Measurements from ENCODE around the gene TUBD1. TPM values are rescaled to one million over a fixed set of nuclear protein-coding genes. Genes with fewer than 3 reads are reported as not detected.

TUBD1 gene
- total and polyA plus RNA-seq, 8 donors = 5.9 to 28.6 (median 13.8) TPM; not detected in 1

DNA sequence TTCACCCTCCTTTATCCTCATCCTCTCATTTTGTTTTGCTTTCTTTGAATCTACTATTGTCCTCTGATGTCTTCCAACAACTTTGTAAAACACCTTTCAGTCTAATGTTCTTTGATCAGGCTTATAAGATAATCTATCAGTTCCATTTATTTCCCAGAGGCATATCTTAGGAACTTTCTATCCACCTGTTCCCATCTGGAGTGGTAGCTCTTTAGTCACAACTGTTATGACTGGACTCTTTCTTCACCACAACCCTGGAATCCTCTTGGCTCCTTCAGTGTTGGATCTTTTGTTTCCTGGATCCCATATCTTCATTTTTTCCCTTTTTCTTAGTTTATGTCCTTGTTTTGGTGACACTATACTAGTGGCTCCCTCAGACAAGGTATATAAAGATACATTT, 23.7 kb upstream of the TUBD1 start:
- H3K27me3 ChIP-seq = no peaks in the 10 kb centered on the region
- no peak overlapping the region for H3K27ac ChIP-seq
- TF ChIP-seq, protein P1, sequence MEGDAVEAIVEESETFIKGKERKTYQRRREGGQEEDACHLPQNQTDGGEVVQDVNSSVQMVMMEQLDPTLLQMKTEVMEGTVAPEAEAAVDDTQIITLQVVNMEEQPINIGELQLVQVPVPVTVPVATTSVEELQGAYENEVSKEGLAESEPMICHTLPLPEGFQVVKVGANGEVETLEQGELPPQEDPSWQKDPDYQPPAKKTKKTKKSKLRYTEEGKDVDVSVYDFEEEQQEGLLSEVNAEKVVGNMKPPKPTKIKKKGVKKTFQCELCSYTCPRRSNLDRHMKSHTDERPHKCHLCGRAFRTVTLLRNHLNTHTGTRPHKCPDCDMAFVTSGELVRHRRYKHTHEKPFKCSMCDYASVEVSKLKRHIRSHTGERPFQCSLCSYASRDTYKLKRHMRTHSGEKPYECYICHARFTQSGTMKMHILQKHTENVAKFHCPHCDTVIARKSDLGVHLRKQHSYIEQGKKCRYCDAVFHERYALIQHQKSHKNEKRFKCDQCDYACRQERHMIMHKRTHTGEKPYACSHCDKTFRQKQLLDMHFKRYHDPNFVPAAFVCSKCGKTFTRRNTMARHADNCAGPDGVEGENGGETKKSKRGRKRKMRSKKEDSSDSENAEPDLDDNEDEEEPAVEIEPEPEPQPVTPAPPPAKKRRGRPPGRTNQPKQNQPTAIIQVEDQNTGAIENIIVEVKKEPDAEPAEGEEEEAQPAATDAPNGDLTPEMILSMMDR (IDR thresholded peaks at IDR 0.05) = no peak
- TF ChIP-seq EP300 (IDR thresholded peaks at IDR 0.05) (no peak), POLR2A (IDR thresholded peaks at IDR 0.05) (no peak), POLR2AphosphoS5 (IDR thresholded peaks at IDR 0.05) (no peak)
- no peaks in the 10 kb centered on the region for H3K9me3 ChIP-seq
- intact Hi-C loops (cut with DNase I; ENCODE audit: low total_unique reads) = no loop called here
- no peak for DNase-seq
- H3K4me3 ChIP-seq = no peak overlapping the region
- H3K4me1 ChIP-seq = peaks cover 0 to 5% (median 2%) of the 10 kb centered on the region in 4 donors
- peaks cover 28 to 96% (median 95%) of the 10 kb centered on the region in 4 donors for H3K36me3 ChIP-seq

DNA sequence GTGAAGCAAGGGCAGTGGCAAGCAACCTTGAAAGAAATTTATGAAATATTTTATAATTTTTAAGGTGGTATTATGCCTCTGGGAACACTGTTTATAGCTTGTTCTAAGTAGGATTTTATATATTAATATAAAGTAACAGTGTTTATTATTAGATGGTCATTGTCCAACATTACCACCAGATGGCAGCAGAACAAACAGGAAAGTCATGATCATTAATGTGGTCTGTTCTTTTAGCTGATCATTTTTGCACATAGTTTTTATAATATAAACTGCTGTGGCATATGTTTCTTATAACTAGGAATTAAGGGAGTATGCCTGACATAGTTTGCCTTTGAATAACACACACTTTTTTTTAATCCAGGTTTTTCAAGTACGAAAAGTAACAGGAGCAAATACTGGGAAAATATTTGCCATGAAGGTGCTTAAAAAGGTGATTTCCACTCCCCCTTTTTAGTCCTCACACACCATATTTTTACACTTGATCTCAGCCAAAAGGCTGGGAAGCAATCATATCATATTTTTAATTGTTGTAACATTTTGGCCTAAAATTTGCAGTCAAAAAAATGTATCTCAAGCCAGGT, 21.6 kb upstream of the TUBD1 start:
- Histone ChIP-seq H3K36me3 (peaks cover 28 to 91% (median 81%) of the 10 kb centered on the region in 4 donors), H3K4me3 (no peak overlapping the region), H3K27ac (no peak overlapping the region), H3K4me1 (peaks cover 0 to 5% (median 2%) of the 10 kb centered on the region in 4 donors), H3K27me3 (no peaks in the 10 kb centered on the region), H3K9me3 (no peaks in the 10 kb centered on the region)
- TF ChIP-seq POLR2A (IDR thresholded peaks at IDR 0.05) = no peak
- TF ChIP-seq, protein P1 (IDR thresholded peaks at IDR 0.05) = peak in 5 of 7 experiments; percentile 20 to 67 (median 35)
- WGBS, 5 donors = 62 to 88% (median 70%) methylated on average over 1 of the region's 1 CpG
- peak in 1 of 2 donors; percentile 73 for DNase-seq
- intact Hi-C loops (cut with DNase I; ENCODE audit: low total_unique reads) = no loop called here

DNA sequence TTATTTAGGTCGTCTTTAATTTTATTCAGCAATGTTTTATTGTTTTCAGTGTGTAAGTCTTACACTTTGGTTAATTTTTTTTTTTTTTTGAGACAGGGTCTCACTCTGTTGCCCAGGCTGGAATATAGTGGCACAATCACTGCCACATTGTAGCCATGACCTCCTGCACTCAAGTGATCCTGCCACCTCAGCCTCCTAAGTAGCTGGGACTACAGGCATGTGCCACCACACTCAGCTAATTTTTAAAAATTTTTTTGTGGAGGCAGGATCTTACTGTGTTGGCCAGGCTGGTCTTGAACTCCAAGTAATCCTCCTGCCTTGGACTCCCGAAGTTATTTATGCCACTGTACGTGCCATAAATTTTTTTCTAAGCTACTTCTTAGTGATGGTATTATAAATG, 14.7 kb upstream of the TUBD1 start:
- no peaks in the 10 kb centered on the region for H3K27me3 ChIP-seq
- H3K27ac ChIP-seq = no peak overlapping the region
- peaks cover under 1 to 46% (median 36%) of the 10 kb centered on the region in 4 donors for H3K36me3 ChIP-seq
- no peaks in the 10 kb centered on the region for H3K4me1 ChIP-seq
- no peak for TF ChIP-seq POLR2A (IDR thresholded peaks at IDR 0.05)
- TF ChIP-seq POLR2AphosphoS5 (IDR thresholded peaks at IDR 0.05) = no peak
- TF ChIP-seq EP300 (IDR thresholded peaks at IDR 0.05) = no peak
- TF ChIP-seq, protein P1 (IDR thresholded peaks at IDR 0.05) = no peak
- WGBS, 5 donors = 89 to 95% (median 91%) methylated on average over 3 of the region's 3 CpGs
- intact Hi-C loops (cut with DNase I; ENCODE audit: low total_unique reads) = no loop called here
- DNase-seq = no peak
- H3K9me3 ChIP-seq = no peaks in the 10 kb centered on the region
- H3K4me3 ChIP-seq = no peak overlapping the region

DNA sequence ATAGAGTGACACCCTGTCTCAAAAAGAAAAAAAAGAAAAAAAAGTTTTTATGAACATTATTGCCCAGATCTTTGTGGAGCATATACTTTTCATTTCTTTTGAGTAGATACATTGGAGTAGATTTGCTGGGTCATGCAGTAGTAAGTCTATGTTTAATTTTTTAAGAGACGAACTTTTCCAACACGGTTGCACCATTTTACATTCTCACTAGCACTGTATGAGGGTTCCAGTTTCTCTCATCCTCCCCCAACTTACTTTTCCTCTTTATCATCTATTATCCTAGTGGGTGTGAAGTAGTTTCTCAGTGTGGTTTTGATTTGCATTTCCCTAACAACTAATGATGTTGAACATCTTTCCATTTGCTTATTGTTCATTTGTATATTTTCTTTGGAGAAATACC, 10.7 kb upstream of the TUBD1 start:
- Histone ChIP-seq H3K27me3 (no peaks in the 10 kb centered on the region), H3K9me3 (no peaks in the 10 kb centered on the region), H3K36me3 (peaks cover 0 to 28% (median 24%) of the 10 kb centered on the region in 4 donors), H3K27ac (no peak overlapping the region), H3K4me3 (no peak overlapping the region), H3K4me1 (peaks cover 0 to 15% (median 7%) of the 10 kb centered on the region in 4 donors)
- no peak for TF ChIP-seq POLR2AphosphoS5 (IDR thresholded peaks at IDR 0.05)
- no peak for TF ChIP-seq EP300 (IDR thresholded peaks at IDR 0.05)
- TF ChIP-seq POLR2A (IDR thresholded peaks at IDR 0.05) = no peak
- TF ChIP-seq, protein P1 (IDR thresholded peaks at IDR 0.05) = no peak
- intact Hi-C loops (cut with DNase I; ENCODE audit: low total_unique reads) = no loop called here
- 85 to 91% (median 89%) methylated on average over 2 of the region's 2 CpGs for WGBS, 5 donors
- DNase-seq = no peak
